CD4-positive, CD25-positive, alpha-beta regulatory T cell (primary cell): ENCODE data around the gene LSM14A. TPM values are rescaled to one million over a fixed set of nuclear protein-coding genes. Genes with fewer than 3 reads are reported as not detected.
"Not testable (repeated sequence)": the region's sequence is repeated elsewhere in the genome, so short reads cannot be mapped to it uniquely, and the experiment has no call there.

Experiments used
- ATAC-seq, 2 donors: fragments of 150-1000 bp; cut with Tn5 transposase; one replicate each; pipeline ENCODE4 v1.10.0; 2021; ENCODE audit warnings: low read depth in 2 of 2, moderate number of reproducible peaks in 2 of 2, moderate library complexity in 1 of 2
- DNase-seq, 3 donors: peaks; one replicate each; pipeline versions ENCODE4 v3.0.0 to v3.0.0-alpha.2; 2012 to 2022; ENCODE audit warnings: mixed read lengths in 1 of 3
- H3K27ac ChIP-seq: one replicate; pipeline ENCODE4 v1.7.0; 2013; ENCODE audit warnings: mild to moderate bottlenecking, low read length; ENCODE audit not compliant: insufficient read depth, poor library complexity, severe bottlenecking
- H3K27me3 ChIP-seq: one replicate; pipeline ENCODE4 v1.7.0; 2013; ENCODE audit warnings: low read length; ENCODE audit not compliant: control insufficient read depth, insufficient read depth
- H3K36me3 ChIP-seq: one replicate; pipeline ENCODE4 v1.7.0; 2013; ENCODE audit warnings: mild to moderate bottlenecking, low read length, moderate library complexity; ENCODE audit not compliant: control insufficient read depth, insufficient read depth
- H3K4me1 ChIP-seq: 2 replicates; pipeline ENCODE4 v1.7.0; 2013; ENCODE audit warnings: mild to moderate bottlenecking, low read length; ENCODE audit not compliant: insufficient read depth, control insufficient read depth, poor library complexity, severe bottlenecking
- H3K4me3 ChIP-seq: one replicate; pipeline ENCODE4 v1.7.0; 2013; ENCODE audit warnings: low read depth, mild to moderate bottlenecking, low read length, moderate library complexity
- H3K9me3 ChIP-seq, 2 experiments: 1 replicate in 1 of 2; 2 replicates in 1 of 2; pipeline ENCODE4 v1.7.0; 2013; ENCODE audit warnings: low read length in 2 of 2, mild to moderate bottlenecking in 1 of 2, moderate library complexity in 1 of 2; ENCODE audit not compliant: control insufficient read depth in 2 of 2
- H3K27ac Mint-ChIP-seq, 3 donors: one replicate each; pipeline ENCODE4 v1.8.0; 2020 to 2022; ENCODE audit warnings: mild to moderate bottlenecking in 3 of 3, mixed read lengths in 3 of 3, moderate library complexity in 2 of 3
- H3K27me3 Mint-ChIP-seq: one replicate; pipeline ENCODE4 v1.8.0; 2022; ENCODE audit warnings: mild to moderate bottlenecking, mixed read lengths
- H3K36me3 Mint-ChIP-seq: one replicate; pipeline ENCODE4 v1.8.0; 2020; ENCODE audit warnings: mixed read lengths
- H3K4me1 Mint-ChIP-seq, 4 donors: one replicate each; pipeline ENCODE4 v1.8.0; 2020 to 2022; ENCODE audit warnings: mixed read lengths in 4 of 4, mild to moderate bottlenecking in 1 of 4
- H3K4me3 Mint-ChIP-seq, 4 donors: one replicate each; pipeline ENCODE4 v1.8.0; 2020 to 2022; ENCODE audit warnings: mild to moderate bottlenecking in 4 of 4, mixed read lengths in 4 of 4, moderate library complexity in 3 of 4
- H3K9me3 Mint-ChIP-seq, 7 donors: one replicate each; pipeline ENCODE4 v1.8.0; 2020 to 2022; ENCODE audit warnings: mixed read lengths in 7 of 7, mild to moderate bottlenecking in 3 of 7, moderate library complexity in 2 of 7
- polyA plus RNA-seq, 4 donors: library from polyadenylated mRNA; unstranded; fragments of 300-500 nt; fragmentation: Illumina TruSeq; gene quantifications; one replicate each; pipeline ENCODE4 v1.2.3, GENCODE V29; 2021
- total RNA-seq: library from RNA; stranded (reverse); gene quantifications from one replicate; pipeline ENCODE4 v1.2.3, GENCODE V29; 2022

Gene LSM14A
- 162 TPM for total RNA-seq
- polyA plus RNA-seq = 100 to 1,000 TPM; 133 to 175 (median 147) TPM

DNA sequence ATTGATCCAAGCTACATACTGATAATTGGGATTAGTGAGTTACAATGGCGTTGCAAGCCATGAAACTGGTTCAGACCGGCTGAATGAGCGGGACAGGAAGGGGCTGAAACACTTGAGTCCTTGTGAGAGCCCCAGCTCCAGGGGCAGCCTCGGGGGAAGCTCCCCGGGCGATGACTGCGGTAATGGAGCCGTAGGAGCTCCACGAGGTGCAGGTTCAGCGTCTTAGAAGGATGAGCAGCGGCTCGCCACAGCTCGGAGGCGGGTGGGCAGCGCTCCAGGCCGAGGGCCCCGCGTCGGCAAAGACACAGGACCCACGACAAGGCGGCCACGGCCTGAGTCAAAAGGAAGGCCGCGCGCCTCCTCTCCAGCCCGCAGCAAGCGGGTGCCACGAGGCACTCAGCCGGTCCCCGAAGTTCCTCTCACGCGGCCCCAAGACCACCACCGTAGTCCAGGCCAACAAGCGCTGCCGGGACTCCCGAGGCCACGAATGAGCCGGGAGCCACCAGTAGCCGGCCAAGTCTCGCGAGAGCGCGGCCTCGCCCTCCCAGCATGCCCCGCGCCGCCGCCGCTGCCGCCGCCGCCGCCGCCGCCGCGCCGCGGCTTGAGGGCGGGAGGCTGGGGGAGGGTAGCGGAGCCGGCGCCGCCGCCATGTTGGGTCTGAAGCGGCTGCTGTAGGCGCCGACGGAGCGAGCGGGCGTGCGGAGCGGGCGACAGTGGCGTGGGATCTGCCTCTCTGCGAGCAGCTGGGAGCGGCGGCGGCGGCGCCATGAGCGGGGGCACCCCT, at the start of gene LSM14A:
Gene LSM14A, plus strand, starts transcription at position 628 of the 784 bp plus-strand sequence. Its CDS starts 139 bp downstream, at position 767.
- H3K4me1 ChIP-seq = peaks cover 45% of the 10 kb centered on the region
- H3K27ac ChIP-seq = peak within 1 kb of the TSS; percentile 93
- peaks cover 0 to 2% (median 0%) of the 10 kb centered on the region in 7 donors for H3K9me3 Mint-ChIP-seq
- DNase-seq = peak; percentile 90 to 94 (median 92)
- peak within 1 kb of the TSS; percentile 98 to 99 (median 99) for H3K27ac Mint-ChIP-seq
- H3K27me3 ChIP-seq = no peaks in the 10 kb centered on the region
- H3K27me3 Mint-ChIP-seq = no peaks in the 10 kb centered on the region
- peak within 1 kb of the TSS; percentile 97 to 99 (median 98) for H3K4me3 Mint-ChIP-seq
- peaks cover 24 to 50% (median 37%) of the 10 kb centered on the region in 4 donors for H3K4me1 Mint-ChIP-seq
- ATAC-seq = peak; percentile 80 to 86
- H3K4me3 ChIP-seq = peak within 1 kb of the TSS; percentile 93
- H3K9me3 ChIP-seq = no peaks in the 10 kb centered on the region
- H3K36me3 ChIP-seq = peaks cover 4% of the 10 kb centered on the region
- peaks cover 6% of the 10 kb centered on the region for H3K36me3 Mint-ChIP-seq

DNA sequence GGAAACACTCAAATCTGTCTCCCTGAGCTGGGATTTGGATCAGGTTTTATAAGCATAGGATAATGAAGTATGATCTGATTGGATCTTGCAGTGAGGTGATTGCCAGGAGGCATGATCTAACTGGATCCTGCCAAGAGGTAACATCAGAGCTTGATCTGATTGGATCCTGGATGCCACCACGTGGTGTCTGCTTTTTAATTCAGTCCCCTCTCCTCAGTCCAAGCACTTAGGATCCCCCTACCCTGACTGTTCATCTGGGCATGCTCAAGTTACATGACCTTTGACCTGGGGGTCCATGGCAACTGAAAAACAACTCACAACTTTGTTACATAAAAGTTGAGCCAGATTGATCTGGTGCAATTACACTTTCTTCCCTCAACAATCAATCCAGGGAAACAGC, 47.5 kb upstream of the LSM14A start:
- DNase-seq (no peak), ATAC-seq (no peak)
- Mint-ChIP-seq H3K4me1 (no peaks in the 10 kb centered on the region), H3K36me3 (no peaks in the 10 kb centered on the region), H3K4me3 (no peak overlapping the region), H3K9me3 (peaks cover 0 to 2% (median 0%) of the 10 kb centered on the region in 7 donors), H3K27ac (no peak overlapping the region), H3K27me3 (peaks cover 16% of the 10 kb centered on the region)
- Histone ChIP-seq H3K36me3 (no peaks in the 10 kb centered on the region), H3K27ac (no peak overlapping the region), H3K4me1 (no peaks in the 10 kb centered on the region), H3K4me3 (no peak overlapping the region), H3K9me3 (no peaks in the 10 kb centered on the region), H3K27me3 (no peaks in the 10 kb centered on the region)

DNA sequence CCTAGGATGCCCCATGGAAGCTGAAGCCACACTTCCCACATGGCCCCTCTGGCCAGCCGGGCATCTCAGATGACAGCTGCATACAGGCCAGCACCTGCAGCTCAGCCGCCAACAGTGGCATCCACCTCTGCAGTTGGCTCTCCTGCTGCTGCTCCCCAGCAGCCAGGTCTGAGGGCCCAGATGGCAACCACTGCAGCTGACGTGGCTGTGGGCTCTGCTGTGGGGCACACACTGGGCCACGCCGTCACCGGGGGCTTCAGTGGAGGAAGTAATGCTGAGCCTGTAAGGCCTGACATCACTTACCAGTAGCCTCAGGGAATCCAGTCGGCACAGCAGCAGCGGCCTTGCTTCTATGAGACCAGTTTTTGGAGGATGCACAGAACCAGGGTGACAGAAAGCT, 45.3 kb upstream of the LSM14A start:
- H3K27me3 Mint-ChIP-seq = peaks cover 5% of the 10 kb centered on the region
- H3K4me1 Mint-ChIP-seq = no peaks in the 10 kb centered on the region
- DNase-seq (no peak), ATAC-seq (no peak)
- no peaks in the 10 kb centered on the region for H3K36me3 ChIP-seq
- H3K27ac ChIP-seq = no peak overlapping the region
- H3K4me1 ChIP-seq = no peaks in the 10 kb centered on the region
- no peaks in the 10 kb centered on the region for H3K27me3 ChIP-seq
- no peaks in the 10 kb centered on the region for H3K36me3 Mint-ChIP-seq
- H3K9me3 ChIP-seq = no peaks in the 10 kb centered on the region
- H3K4me3 Mint-ChIP-seq = no peak overlapping the region
- H3K27ac Mint-ChIP-seq = no peak overlapping the region
- H3K9me3 Mint-ChIP-seq = no peaks in the 10 kb centered on the region
- H3K4me3 ChIP-seq = no peak overlapping the region

DNA sequence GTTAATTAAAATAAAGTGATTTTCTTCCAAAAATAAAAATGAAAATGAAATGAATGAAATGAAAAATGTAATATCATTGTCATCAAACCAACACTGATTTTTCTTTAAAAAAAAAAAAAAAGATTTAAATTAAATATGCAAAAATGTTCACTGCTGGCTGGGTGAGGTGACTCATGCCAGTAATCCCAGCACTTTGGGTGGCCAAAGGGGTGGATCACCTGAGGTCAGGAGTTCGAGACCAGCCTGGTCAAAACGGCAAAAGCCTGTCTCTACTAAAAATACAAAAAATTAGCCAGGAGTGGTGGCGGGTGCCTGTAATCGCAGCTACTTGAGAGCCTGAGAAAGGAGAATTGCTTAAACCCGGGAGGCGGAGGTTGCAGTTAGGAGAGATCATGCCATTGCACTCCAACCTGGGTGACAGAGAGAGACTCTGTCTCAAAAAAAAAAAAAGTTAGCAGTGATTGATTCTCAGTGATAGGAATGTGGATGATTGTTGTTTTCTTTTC, 44.6 kb upstream of the LSM14A start:
- DNase-seq = no peak
- Mint-ChIP-seq H3K36me3 (no peaks in the 10 kb centered on the region), H3K27me3 (peaks cover 4% of the 10 kb centered on the region)

DNA sequence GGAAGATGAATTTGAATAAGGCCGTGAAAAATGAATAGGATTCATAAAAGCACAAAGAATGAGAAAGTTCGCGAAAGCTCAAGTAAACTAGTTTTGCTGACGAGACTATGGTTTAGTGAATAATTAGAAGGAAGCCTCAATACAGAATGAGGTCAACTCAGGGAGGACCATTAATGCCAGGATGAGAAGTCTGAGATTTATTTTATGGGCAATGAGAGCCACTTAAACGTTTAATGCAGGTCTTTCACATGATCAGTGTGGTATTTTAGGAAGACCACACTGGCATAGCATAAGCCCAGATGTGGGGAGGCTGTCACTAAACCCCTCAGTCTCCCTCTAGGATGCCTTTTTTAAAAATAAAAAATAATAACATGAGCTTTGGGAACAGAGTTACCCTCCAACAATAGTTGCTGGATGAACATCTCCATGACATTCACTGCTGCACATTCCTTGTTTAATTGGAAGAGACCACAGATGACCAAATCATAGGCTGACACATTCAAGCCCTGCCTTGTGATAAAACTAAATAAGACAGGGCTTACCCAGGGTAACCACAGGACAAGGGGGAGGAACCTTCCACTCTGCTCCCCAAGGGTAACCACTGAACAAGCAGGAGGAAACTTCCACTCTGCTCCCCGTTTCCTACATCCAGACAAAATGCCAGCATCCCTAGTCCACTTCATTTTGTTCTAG, 43.6 kb upstream of the LSM14A start:
- H3K4me3 ChIP-seq = no peak overlapping the region
- no peaks in the 10 kb centered on the region for H3K4me1 ChIP-seq
- Mint-ChIP-seq H3K27ac (no peak overlapping the region), H3K36me3 (no peaks in the 10 kb centered on the region), H3K27me3 (peaks cover 4% of the 10 kb centered on the region), H3K4me3 (no peak overlapping the region), H3K4me1 (peaks cover 0 to under 1% (median 0%) of the 10 kb centered on the region in 4 donors), H3K9me3 (no peaks in the 10 kb centered on the region)
- no peaks in the 10 kb centered on the region for H3K27me3 ChIP-seq
- H3K36me3 ChIP-seq = no peaks in the 10 kb centered on the region
- ATAC-seq (no peak), DNase-seq (no peak)
- no peak overlapping the region for H3K27ac ChIP-seq
- no peaks in the 10 kb centered on the region for H3K9me3 ChIP-seq

More for the DNA sequence above, 44.6 kb upstream of the LSM14A start:
- Histone ChIP-seq H3K27ac (no peak overlapping the region), H3K4me3 (no peak overlapping the region), H3K4me1 (no peaks in the 10 kb centered on the region), H3K36me3 (no peaks in the 10 kb centered on the region), H3K9me3 (no peaks in the 10 kb centered on the region), H3K27me3 (no peaks in the 10 kb centered on the region)
- H3K27ac Mint-ChIP-seq = no peak overlapping the region
- H3K4me1 Mint-ChIP-seq = no peaks in the 10 kb centered on the region
- ATAC-seq = no peak
- H3K4me3 Mint-ChIP-seq = no peak overlapping the region
- no peaks in the 10 kb centered on the region for H3K9me3 Mint-ChIP-seq

DNA sequence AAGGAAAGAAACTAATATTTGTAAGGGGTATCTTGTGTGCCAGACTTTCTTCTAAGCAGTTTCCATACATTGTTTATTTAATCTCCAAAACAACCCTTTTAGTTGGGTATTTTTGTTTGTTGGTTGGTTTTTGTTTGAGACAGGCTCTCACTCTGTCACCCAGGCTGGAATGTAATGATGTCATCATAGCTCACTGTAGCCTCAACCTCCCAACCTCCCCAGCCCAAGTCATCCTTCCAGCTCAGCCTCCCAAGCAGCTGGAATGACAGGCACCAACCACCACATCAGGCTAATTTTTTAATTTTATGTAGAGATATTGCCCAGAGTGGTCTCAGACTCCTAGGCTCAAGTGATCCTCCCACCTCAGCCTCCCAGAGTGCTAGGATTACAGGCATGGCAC, 41.2 kb upstream of the LSM14A start:
- Histone ChIP-seq H3K4me1 (peaks cover 7% of the 10 kb centered on the region), H3K9me3 (no peaks in the 10 kb centered on the region), H3K27me3 (no peaks in the 10 kb centered on the region), H3K36me3 (no peaks in the 10 kb centered on the region), H3K27ac (no peak overlapping the region), H3K4me3 (no peak overlapping the region)
- peak overlapping the region in 2 of 4 donors; percentile 9 to 38 for H3K4me3 Mint-ChIP-seq
- no peaks in the 10 kb centered on the region for H3K9me3 Mint-ChIP-seq
- H3K4me1 Mint-ChIP-seq = peaks cover 0 to 13% (median 4%) of the 10 kb centered on the region in 4 donors
- no peak for DNase-seq
- peak overlapping the region in 1 of 3 donors; percentile 46 for H3K27ac Mint-ChIP-seq
- no peak for ATAC-seq
- no peaks in the 10 kb centered on the region for H3K36me3 Mint-ChIP-seq
- H3K27me3 Mint-ChIP-seq = peaks cover 4% of the 10 kb centered on the region

DNA sequence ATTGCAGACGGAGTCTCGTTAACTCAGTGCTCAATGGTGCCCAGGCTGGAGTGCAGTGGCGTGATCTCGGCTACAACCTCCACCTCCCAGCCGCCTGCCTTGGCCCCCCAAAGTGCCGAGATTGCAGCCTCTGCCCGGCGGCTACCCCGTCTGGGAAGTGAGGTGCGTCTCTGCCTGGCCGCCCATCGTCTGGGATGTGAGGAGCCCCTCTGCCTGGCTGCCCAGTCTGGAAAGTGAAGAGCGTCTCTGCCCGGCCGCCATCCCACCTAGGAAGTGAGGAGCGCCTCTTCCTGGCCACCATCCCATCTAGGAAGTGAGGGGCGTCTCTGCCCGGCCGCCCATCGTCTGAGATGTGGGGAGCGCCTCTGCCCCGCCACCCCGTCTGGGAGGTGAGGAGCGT, 40.2 kb upstream of the LSM14A start:
- not testable (repeated sequence) for H3K36me3 ChIP-seq, DNase-seq, H3K27ac ChIP-seq, H3K27me3 ChIP-seq, H3K9me3 ChIP-seq, H3K27me3 Mint-ChIP-seq, ATAC-seq, H3K9me3 Mint-ChIP-seq, H3K4me3 ChIP-seq, H3K27ac Mint-ChIP-seq, H3K4me1 ChIP-seq, H3K36me3 Mint-ChIP-seq
- Mint-ChIP-seq H3K4me1 (peaks cover 0 to 13% (median 4%) of the 10 kb centered on the region in 4 donors), H3K4me3 (peak overlapping the region in 1 of 4 donors; percentile 74)
